H1 (cell line): ENCODE measurements around the gene DDX11. TPM values are rescaled to one million over a fixed set of nuclear protein-coding genes. Genes with fewer than 3 reads are reported as not detected.

Experiments
- CTCF ChIA-PET: fragments of 300-600 bp; sonication (Branson Sonifier 250); formaldehyde crosslinking; loops from one replicate; lab custom pipeline; 2021; ENCODE audit not compliant: partially characterized antibody; lab: Charles Lee
- POLR2A ChIA-PET: fragments of 300-600 bp; sonication (Branson Sonifier 250); formaldehyde crosslinking; loops from one replicate; lab custom pipeline; 2021; ENCODE audit warnings: inconsistent platforms; ENCODE audit not compliant: partially characterized antibody; lab: Charles Lee
- DNase-seq, 2 experiments: peaks; one replicate each; pipeline versions ENCODE4 v3.0.0 to v3.0.0-alpha.2; 2010 to 2022; ENCODE audit warnings: low spot score in 2 of 2, low read depth in 1 of 2, mixed read lengths in 1 of 2
- FAIRE-seq: peaks from 2 replicates; lab custom pipeline; 2011; peaks lifted over from hg19 to GRCh38; lab: Jason Lieb, UNC
- H2AFZ ChIP-seq: 2 replicates; pipeline ENCODE4 v1.8.1; 2012; ENCODE audit warnings: low read length, inconsistent platforms
- H2AK5ac ChIP-seq: 2 replicates; pipeline ENCODE4 v1.6.1; 2013; ENCODE audit warnings: low read depth, low read length
- H2BK120ac ChIP-seq: replicated peaks from 2 replicates; pipeline ENCODE3; 2013; ENCODE audit warnings: low read depth, low read length, inconsistent platforms
- H2BK12ac ChIP-seq: 2 replicates; pipeline ENCODE4 v1.6.1; 2013; ENCODE audit warnings: low read depth, low read length
- H2BK15ac ChIP-seq: 2 replicates; pipeline ENCODE4 v1.6.1; 2013; ENCODE audit warnings: low read length
- H2BK20ac ChIP-seq: 2 replicates; pipeline ENCODE4 v1.6.1; 2013; ENCODE audit warnings: low read length
- H2BK5ac ChIP-seq: 2 replicates; pipeline ENCODE4 v1.6.1; 2013; ENCODE audit warnings: low read depth, low read length
- H3K14ac ChIP-seq: 2 replicates; pipeline ENCODE4 v1.6.1; 2013; ENCODE audit warnings: inconsistent platforms; ENCODE audit not compliant: insufficient read length
- H3K18ac ChIP-seq: 2 replicates; pipeline ENCODE4 v1.6.1; 2013; ENCODE audit warnings: low read length; ENCODE audit errors: extremely low read depth
- H3K23ac ChIP-seq: 2 replicates; pipeline ENCODE4 v1.6.1; 2013; ENCODE audit warnings: inconsistent platforms; ENCODE audit not compliant: insufficient read length
- H3K23me2 ChIP-seq: 2 replicates; pipeline ENCODE4 v1.6.1; 2013; ENCODE audit warnings: low read depth, low read length
- H3K27ac ChIP-seq: 2 replicates; pipeline ENCODE4 v1.6.1; 2011; ENCODE audit warnings: low read depth, low read length, inconsistent platforms
- H3K27me3 ChIP-seq, 4 experiments: replicated peaks in 1 of 4; 1 replicate in 1 of 4; 2 replicates in 3 of 4; pipeline versions ENCODE4 v1.6.1 to v1.8.1; 2011 to 2013; ENCODE audit warnings: low read length in 3 of 4, mild to moderate bottlenecking in 3 of 4, inconsistent platforms in 2 of 4, mixed read lengths in 2 of 4, moderate library complexity in 1 of 4; ENCODE audit not compliant: control insufficient read depth in 3 of 4, insufficient read depth in 3 of 4; ENCODE audit errors: extremely low read depth in 1 of 4
- H3K36me3 ChIP-seq, 4 experiments: 2 replicates each; pipeline versions ENCODE4 v1.6.1 to v1.8.1; 2011 to 2013; ENCODE audit warnings: mild to moderate bottlenecking in 4 of 4, low read length in 3 of 4, moderate library complexity in 2 of 4, control low read depth in 1 of 4, inconsistent platforms in 1 of 4; ENCODE audit not compliant: insufficient read depth in 4 of 4, control insufficient read depth in 2 of 4
- H3K4ac ChIP-seq: replicated peaks from 2 replicates; pipeline ENCODE3; 2013; ENCODE audit warnings: low read length, low read depth, mixed read lengths, inconsistent platforms; ENCODE audit not compliant: insufficient read length
- H3K4me1 ChIP-seq, 4 experiments: replicated peaks in 1 of 4; 1 replicate in 1 of 4; 2 replicates in 3 of 4; pipeline versions ENCODE4 v1.6.1 to v1.8.1; 2011 to 2013; ENCODE audit warnings: low read length in 3 of 4, inconsistent platforms in 2 of 4, mixed read lengths in 1 of 4; ENCODE audit not compliant: insufficient read depth in 4 of 4, control insufficient read depth in 3 of 4
- H3K4me2 ChIP-seq, 2 experiments: 2 replicates each; pipeline versions ENCODE4 v1.6.1 to v1.8.1; 2011 to 2013; ENCODE audit warnings: low read depth in 2 of 2, low read length in 2 of 2, control low read depth in 1 of 2, inconsistent platforms in 1 of 2, mild to moderate bottlenecking in 1 of 2; ENCODE audit not compliant: insufficient read depth in 1 of 2
- H3K4me3 ChIP-seq, 4 experiments: fragments of 200-600, 300-600 bp in 1 of 4; sonication (generic), shearing (Covaris generic), sonication (Bioruptor Twin) in 1 of 4; 2 replicates each; pipeline versions ENCODE4 v1.5.1 to v1.8.1; 2011 to 2016; ENCODE audit warnings: low read length in 4 of 4, low read depth in 3 of 4, control low read depth in 2 of 4, inconsistent platforms in 2 of 4, mild to moderate bottlenecking in 2 of 4, mixed read lengths in 1 of 4, moderate library complexity in 1 of 4; ENCODE audit not compliant: insufficient read depth in 2 of 4; ENCODE audit errors: extremely low read depth in 1 of 4
- H3K56ac ChIP-seq: replicated peaks from 2 replicates; pipeline ENCODE3; 2013; ENCODE audit warnings: low read depth, mild to moderate bottlenecking, mixed read lengths, low read length, inconsistent platforms; ENCODE audit not compliant: insufficient read length
- H3K79me1 ChIP-seq: 2 replicates; pipeline ENCODE4 v1.6.1; 2013; ENCODE audit warnings: low read depth, low read length, control low read depth
- H3K79me2 ChIP-seq, 2 experiments: 2 replicates each; pipeline versions ENCODE4 v1.6.1 to v1.8.1; 2012 to 2013; ENCODE audit warnings: low read length in 2 of 2, mild to moderate bottlenecking in 2 of 2, inconsistent platforms in 1 of 2; ENCODE audit not compliant: insufficient read depth in 2 of 2, control insufficient read depth in 1 of 2
- H3K9ac ChIP-seq, 4 experiments: replicated peaks in 1 of 4; 1 replicate in 1 of 4; 2 replicates in 3 of 4; pipeline versions ENCODE4 v1.6.1 to v1.8.1; 2011 to 2013; ENCODE audit warnings: low read depth in 3 of 4, low read length in 3 of 4, control low read depth in 2 of 4, mild to moderate bottlenecking in 2 of 4, moderate library complexity in 2 of 4, inconsistent platforms in 1 of 4; ENCODE audit errors: extremely low read depth in 1 of 4
- H3K9me3 ChIP-seq, 2 experiments: 2 replicates each; pipeline versions ENCODE4 v1.6.1 to v1.8.1; 2012 to 2013; ENCODE audit warnings: mild to moderate bottlenecking in 2 of 2, moderate library complexity in 2 of 2, control low read depth in 1 of 2, inconsistent platforms in 1 of 2, low read depth in 1 of 2, low read length in 1 of 2, mixed read lengths in 1 of 2; ENCODE audit not compliant: insufficient read depth in 2 of 2
- H4K20me1 ChIP-seq, 2 experiments: replicated peaks in 1 of 2; 2 replicates each; pipeline versions ENCODE3 to v1.8.1; 2011 to 2013; ENCODE audit warnings: inconsistent platforms in 2 of 2, low read length in 2 of 2, mild to moderate bottlenecking in 1 of 2; ENCODE audit not compliant: insufficient read depth in 2 of 2, control insufficient read depth in 1 of 2
- H4K5ac ChIP-seq: 2 replicates; pipeline ENCODE4 v1.6.1; 2013; ENCODE audit warnings: low read length, low read depth, mixed read lengths, inconsistent platforms; ENCODE audit not compliant: insufficient read length
- H4K8ac ChIP-seq: 2 replicates; pipeline ENCODE4 v1.8.0; 2013; ENCODE audit warnings: mild to moderate bottlenecking, moderate library complexity, low read length, inconsistent platforms; ENCODE audit not compliant: insufficient read depth; ENCODE audit errors: extremely low read depth
- H4K91ac ChIP-seq: replicated peaks from 2 replicates; pipeline ENCODE3; 2013; ENCODE audit warnings: low read length, mixed read lengths, inconsistent platforms; ENCODE audit not compliant: insufficient read length
- SIN3A ChIP-seq, 2 experiments: IDR thresholded peaks in 1 of 2; conservative IDR thresholded peaks in 1 of 2; 2 replicates each; pipeline ENCODE4 v1.6.1; 2011 to 2012; ENCODE audit warnings: low read length in 2 of 2, improper control_type of control experiment in 1 of 2, low read depth in 1 of 2, mild to moderate bottlenecking in 1 of 2
- TAF7 ChIP-seq: optimal IDR thresholded peaks from 2 replicates; pipeline ENCODE3; 2011; ENCODE audit warnings: low read depth, mild to moderate bottlenecking, inconsistent platforms, low read length, moderate library complexity, borderline replicate concordance
- WGBS, 2 experiments: shearing (Covaris generic) in 1 of 2; methylation state at CpG; one replicate each; pipeline versions ENCODE4 v1.1.6 to v1.1.7; 2013 to 2015; ENCODE audit warnings: low lambda C conversion rate in 2 of 2, mixed read lengths in 2 of 2, inconsistent platforms in 1 of 2, low coverage in 1 of 2, missing lambda C conversion rate in 1 of 2; ENCODE audit not compliant: insufficient replicate concordance in 2 of 2, insufficient coverage in 1 of 2, insufficient read length in 1 of 2; ENCODE audit errors: extremely low coverage in 1 of 2, missing lambda C conversion rate in 1 of 2; 5-methylcytosine and 5-hydroxymethylcytosine counted together
- polyA plus RNA-seq, 7 experiments: library from polyadenylated mRNA; depleted of rRNA in 3 of 7; stranded (reverse) in 5 of 7; unstranded in 2 of 7; fragments of >200 nt in 5 of 7; fragments of 200-250 nt in 2 of 7; gene quantifications; 1 replicate in 5 of 7; 2 replicates in 1 of 7; 4 replicates in 1 of 7; pipeline versions ENCODE4 v1.2.1 to v1.2.3, GENCODE V29; 2011 to 2013; ENCODE audit warnings: missing spikeins in 2 of 7, mixed read lengths in 2 of 7
- total RNA-seq: library from RNA; stranded (reverse); fragmentation: NEBNext Ultra II Directional; extraction: Animal tissue kit (Norgen Biotek cat#: 25700); gene quantifications from 2 replicates; pipeline ENCODE4 v1.2.1, GENCODE V29; 2021

The DDX11 gene
- total and polyA plus RNA-seq, 2 of the 8 experiments (the other 6 are each of a cell fraction or from before 2014, with no cell fraction given), result 61.6 to 141 TPM

DNA sequence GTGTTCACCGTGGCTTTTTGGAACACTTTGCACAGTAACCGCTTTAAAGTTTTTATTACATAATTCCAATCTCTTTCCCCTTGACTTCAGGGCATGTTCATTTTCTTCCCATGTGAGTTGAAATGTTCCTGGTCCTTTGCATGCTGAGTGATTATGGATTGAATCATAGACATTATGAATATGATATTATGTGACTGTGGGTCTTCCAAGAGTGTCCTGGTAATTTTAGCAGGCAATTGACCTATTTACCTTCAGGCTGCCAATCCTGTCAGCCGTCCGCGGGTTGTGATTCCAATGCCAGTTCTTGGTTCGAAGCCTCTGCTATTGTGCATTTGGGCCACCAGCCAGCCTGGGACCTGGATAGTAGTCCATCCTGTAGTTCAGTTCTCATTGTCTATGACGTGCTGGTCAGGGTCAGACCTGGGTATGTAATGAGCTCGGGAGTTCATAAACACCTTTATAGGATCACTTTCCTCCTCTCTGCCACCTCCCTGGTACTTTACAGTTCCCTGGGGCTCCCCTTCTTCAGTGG, 32.6 kb upstream of the DDX11 start:
- Histone ChIP-seq H4K8ac (no peak overlapping the region), H4K91ac (no peak overlapping the region), H2BK12ac (no peak overlapping the region), H4K5ac (no peak overlapping the region), H2BK120ac (no peak overlapping the region), H2AFZ (no peak overlapping the region), H4K20me1 (no peaks in the 10 kb centered on the region), H2BK15ac (no peak overlapping the region), H3K9me3 (no peaks in the 10 kb centered on the region), H3K9ac (no peak overlapping the region), H3K23ac (no peak overlapping the region), H3K14ac (no peak overlapping the region), H3K79me1 (no peaks in the 10 kb centered on the region), H3K27me3 (no peaks in the 10 kb centered on the region), H3K4me1 (no peaks in the 10 kb centered on the region), H3K79me2 (no peaks in the 10 kb centered on the region), H2AK5ac (no peak overlapping the region), H3K56ac (no peak overlapping the region), H3K4me2 (no peak overlapping the region), H2BK5ac (no peak overlapping the region), H3K4me3 (no peak overlapping the region), H3K23me2 (no peaks in the 10 kb centered on the region), H3K36me3 (no peaks in the 10 kb centered on the region), H2BK20ac (no peak overlapping the region), H3K4ac (no peak overlapping the region), H3K27ac (no peak overlapping the region), H3K18ac (no peak overlapping the region)
- ChIA-PET POLR2A (no interaction called here), CTCF (interaction anchor here (1.6 kb wide), 1 partner anchor 195 kb away, joined by 3 read pairs; no protein-coding TSS in a partner anchor)
- DNase-seq (no peak), FAIRE-seq (no peak)
- no peak for TF ChIP-seq SIN3A (conservative IDR thresholded peaks at IDR 0.05 in 1 of 2, IDR thresholded peaks at IDR 0.05 in 1 of 2; ENCODE audit: low read depth in 1 of 2, low read length in 2 of 2)
- TF ChIP-seq TAF7, result no peak
- 93% methylated on average over 8 of the region's 8 CpGs; no CpG with 5 or more reads in 1 of the 2 experiments for WGBS, 2 experiments
